ENCODE measurements around the gene NUP62.

Gene NUP62

GRCh38 chr19:49896863-49897621 lies 32.3 kb downstream of the NUP62 start, which contains the start of gene IL4I1:
Gene IL4I1 (minus strand): TSS chr19:49896887. CDS start chr19:49896160, 727 bp downstream.
- no peak for DNase-seq (ENCODE audit: low spot score)

GRCh38 chr19:49895566-49896297 lies 33.6 kb downstream of the NUP62 start:
- DNase-seq (ENCODE audit: low spot score): no peak

- no peak for DNase-seq (ENCODE audit: low spot score)
Observed at GRCh38 chr19:49894879-49895565, 34.3 kb downstream of the NUP62 start.

DNA sequence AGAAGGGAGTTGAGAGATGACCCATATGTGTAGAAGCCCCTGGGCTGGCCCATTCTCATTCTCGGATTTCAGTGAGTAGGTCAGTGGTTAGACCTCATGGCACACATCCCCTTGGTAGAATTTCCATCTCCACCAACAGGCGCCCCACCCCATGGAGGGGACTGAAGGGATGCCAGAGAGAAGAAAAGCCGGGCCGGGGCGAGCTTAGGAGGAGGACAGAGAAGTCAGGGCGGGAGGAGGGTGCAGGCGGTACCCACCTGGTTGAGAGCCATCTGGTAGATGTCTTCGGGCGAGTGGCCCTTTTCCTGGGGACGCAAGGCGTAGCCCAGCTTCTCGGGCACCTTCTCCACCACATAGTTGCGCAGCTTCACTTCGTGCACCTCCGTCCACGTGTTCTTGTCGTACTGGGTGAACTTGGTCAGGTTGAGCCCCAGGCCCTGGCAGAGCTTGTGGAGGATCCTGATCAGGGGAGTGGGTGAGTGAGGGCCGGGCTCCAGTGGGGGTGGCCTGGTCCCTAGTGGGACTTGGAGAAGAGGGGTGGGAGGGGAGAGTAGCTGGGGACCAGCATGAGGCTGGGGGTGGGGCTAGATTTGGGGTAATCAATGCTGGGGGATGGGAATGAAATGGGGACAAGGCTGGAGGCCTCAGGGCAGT lies 35.2 kb downstream of the NUP62 start:
- no peak for DNase-seq (ENCODE audit: low spot score)

DNA sequence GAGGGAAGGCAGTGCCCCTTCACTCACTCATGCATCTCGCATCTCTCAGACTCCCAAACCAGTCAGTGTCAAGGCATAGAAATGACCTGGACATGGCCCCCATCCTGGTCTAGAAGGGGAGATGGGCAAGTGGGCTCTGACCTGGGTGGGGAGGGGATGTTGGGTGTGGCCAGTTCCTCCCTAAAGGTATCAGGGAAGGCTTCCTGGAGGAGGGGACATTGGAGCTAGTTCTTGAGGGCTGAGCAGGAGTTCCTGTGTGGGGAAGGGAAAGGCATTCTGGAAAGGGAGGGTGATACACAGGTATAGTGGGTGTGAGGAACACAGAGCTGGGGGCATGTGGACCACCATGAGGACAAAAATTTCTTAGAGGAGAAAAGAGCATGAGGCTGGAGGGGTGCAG lies 36.6 kb downstream of the NUP62 start:
- DNase-seq (ENCODE audit: low spot score): no peak

GRCh38 chr19:49891393-49891792 lies 37.9 kb downstream of the NUP62 start:
- DNase-seq (ENCODE audit: low spot score): no peak

DNA sequence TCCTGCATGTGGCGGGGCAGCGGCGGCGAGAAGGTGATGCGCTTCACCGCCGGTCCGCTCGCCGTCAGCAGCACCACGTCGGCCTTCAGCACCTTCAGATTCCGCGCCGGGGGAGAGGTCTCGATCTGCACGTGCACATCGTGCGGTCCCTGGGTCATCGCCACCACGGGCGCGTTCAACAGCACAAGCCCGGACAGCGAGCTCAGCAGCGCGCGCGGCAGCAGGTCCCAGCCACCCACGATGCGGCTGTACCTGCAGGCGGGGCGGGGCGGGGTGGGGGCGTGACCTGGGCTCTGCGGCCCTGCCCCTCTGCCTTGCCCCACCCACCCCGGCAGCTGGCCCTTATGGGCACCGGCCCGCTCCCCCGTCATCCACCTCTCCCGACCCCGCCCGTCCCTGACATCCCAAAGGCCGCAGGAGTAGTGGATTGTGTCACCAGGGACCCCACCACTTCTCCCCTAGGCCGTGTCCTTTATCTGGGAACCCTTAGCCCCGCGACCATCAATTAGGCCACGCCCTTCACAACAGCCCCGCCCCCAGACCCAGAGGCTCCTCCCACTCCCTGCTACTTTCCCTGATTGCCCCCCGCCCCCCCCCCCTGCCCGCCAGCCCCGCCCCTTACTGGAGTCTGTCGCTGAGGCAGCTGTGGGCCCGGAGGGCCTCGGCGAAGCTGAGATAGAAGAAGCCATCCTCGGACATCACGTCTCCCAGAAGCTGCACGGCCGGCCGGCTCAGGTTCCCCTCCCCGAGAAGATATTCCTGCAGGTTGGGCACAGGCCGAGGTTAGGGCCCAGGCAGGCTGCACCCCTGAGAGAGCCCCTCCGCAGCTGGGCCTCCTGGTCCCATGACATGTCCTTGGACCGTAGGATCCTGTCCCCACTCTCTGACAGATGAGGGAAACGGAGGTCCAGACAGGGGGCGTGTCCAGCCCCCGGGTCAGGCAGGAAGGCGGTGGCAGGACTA lies 38.7 kb downstream of the NUP62 start:
- no peak for DNase-seq (ENCODE audit: low spot score)

GRCh38 chr19:49889687-49890348 lies 39.5 kb downstream of the NUP62 start:
- no peak for DNase-seq (ENCODE audit: low spot score)

DNA sequence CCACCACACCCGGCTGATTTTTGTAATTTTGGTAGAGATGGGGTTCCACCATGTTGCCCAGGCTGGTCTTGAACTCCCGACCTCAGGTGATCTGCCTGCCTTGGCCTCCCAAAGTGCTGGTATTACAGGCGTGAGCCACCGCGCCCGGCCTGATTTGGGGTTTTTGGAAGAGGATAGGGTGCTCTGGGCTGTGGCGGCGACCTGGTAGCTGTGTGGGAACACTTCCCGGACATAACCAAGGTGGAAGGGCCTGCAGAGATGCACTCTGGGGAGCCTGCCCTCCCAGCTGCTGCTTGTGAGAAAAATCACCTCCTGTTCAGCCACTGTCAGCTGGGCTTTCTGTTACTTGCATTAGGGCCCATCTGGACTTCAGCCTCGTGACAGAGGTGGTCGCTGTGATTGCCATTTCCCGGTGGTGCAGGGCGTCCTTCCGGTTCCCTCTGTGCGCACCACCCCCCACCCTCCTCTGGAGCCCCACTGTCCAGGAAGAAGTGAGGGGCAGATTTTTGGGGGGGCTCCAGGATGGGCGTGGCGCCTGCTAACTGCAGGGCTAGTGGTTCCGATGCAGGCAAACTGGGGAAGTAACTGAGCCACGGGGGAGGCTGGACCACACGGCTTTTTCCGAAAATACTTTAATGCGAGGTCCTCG lies 40.1 kb downstream of the NUP62 start:
- DNase-seq (ENCODE audit: low spot score): no peak

- DNase-seq (ENCODE audit: low spot score): no peak
Observed at GRCh38 chr19:49888510-49888824, 40.8 kb downstream of the NUP62 start.

- DNase-seq (ENCODE audit: low spot score): no peak
Observed at GRCh38 chr19:49887665-49888509, 41.4 kb downstream of the NUP62 start.

- no peak for DNase-seq (ENCODE audit: low spot score)
Observed at GRCh38 chr19:49887037-49887664, 42.2 kb downstream of the NUP62 start.

- DNase-seq (ENCODE audit: low spot score): no peak
Observed at GRCh38 chr19:49884760-49885159, 44.5 kb downstream of the NUP62 start.

GRCh38 chr19:49884109-49884508 lies 45.2 kb downstream of the NUP62 start:
- DNase-seq (ENCODE audit: low spot score): no peak

DNA sequence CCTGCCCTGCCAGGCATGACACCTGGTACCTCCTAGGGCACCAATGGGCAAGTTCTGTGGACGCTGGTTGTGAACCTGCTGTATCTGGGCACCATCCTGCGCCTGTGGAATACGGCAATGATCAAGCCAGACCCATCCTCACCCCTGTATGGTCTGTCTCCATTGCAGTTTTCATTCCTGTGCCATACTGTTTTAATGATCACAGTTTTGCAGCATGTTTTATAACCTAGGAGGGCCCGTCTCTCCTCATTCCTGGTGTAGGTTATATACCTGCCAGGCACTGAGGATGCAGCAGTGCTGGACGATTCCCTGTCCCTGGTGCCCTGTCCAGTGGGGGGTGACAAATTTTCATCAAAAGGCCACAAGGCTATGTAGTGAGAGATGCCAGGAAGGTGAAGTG lies 46.2 kb downstream of the NUP62 start:
- DNase-seq (ENCODE audit: low spot score): no peak

DNA sequence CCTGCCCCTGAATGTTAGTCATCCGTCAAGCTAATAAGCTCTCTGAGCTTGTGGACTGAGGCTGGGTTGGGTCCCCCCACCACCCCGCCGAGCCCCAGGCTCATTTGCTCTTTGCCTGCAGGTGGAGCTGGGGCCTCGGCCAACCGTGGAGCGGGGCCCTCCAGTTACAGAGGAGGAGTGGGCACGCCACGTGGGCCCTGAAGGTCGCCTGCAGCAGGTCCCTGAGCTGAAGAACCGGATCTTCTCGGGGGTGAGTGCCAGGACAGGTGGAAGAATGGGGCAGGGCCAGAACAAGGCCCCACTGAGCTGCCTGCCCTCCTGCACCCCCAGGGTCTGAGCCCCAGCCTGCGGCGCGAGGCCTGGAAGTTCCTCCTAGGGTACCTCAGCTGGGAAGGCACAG lies 46.7 kb downstream of the NUP62 start:
- no peak for DNase-seq (ENCODE audit: low spot score)

DNA sequence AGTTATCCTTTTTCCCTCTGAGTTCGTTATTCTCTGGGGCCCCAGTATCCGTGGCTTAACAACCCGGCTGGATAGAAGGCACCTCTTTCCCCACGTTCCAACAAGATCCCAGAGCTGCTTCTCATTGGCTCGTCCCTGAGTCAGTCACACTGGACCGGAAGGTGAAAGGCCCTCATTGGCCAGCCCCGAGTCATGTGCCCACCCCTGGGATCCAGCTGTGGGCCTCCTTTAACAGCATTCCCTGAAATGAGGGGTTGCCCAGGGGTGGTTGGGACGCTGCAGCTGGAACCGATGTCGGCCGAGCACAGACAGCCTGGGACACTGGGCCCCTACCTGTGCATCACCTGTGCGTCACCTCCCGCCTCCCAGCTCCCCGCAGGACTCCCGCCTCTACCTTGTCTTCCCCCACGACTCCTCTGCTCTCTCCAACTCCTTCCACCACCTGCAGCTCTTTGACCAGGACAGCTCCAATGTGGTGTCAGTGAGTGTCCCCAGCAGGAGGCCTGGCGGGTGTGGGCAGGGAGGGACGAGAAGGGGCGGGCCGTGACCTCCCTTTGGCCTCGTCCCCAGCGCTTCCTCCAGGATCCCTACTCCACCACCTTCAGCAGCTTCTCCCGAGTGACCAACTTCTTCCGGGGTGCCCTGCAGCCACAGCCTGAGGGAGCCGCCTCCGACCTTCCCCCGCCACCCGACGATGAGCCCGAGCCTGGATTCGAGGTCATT lies 47.5 kb downstream of the NUP62 start:
- DNase-seq (ENCODE audit: low spot score): no peak

DNA sequence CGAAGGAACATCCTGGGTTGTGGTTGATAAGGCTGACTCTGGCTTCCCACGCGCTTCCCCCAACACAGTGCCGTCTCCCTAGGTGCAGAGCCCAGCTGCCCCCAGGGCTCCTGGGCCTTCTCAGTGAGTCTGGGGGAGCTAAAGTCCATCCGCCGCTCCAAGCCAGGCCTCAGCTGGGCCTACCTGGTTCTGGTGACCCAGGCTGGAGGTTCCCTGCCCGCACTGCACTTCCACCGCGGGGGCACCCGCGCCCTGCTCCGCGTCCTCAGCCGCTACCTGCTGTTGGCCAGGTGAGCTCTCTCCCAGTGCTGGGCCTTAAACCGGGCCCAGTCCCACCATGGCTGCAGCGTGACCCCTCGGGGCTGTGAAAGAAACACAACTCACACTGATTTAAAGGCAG lies 48.1 kb downstream of the NUP62 start:
- no peak for DNase-seq (ENCODE audit: low spot score)
